ENCODE data around the gene PROC.

Gene PROC

DNA sequence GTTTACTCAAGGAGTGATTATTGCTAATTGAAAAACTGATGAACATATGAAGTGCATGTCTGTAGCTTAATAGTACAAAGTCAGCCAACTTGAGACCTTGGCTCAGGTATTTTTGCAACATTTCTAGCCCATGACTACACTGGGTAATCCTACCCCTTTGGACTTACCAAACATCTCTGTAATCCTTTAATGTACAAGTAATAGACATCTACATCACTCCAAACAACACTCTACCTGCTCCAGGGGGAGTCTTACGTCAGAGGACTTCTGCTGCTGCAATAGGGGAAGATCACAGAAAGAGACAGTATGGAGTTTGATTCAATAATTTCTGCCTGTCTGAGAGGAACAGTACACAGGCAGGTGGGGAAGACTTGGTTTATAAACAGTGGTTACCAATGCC, 54.0 kb downstream of the PROC start:
- DNase-seq (ENCODE audit: low read depth), result no peak
- TF ChIP-seq, protein P1, sequence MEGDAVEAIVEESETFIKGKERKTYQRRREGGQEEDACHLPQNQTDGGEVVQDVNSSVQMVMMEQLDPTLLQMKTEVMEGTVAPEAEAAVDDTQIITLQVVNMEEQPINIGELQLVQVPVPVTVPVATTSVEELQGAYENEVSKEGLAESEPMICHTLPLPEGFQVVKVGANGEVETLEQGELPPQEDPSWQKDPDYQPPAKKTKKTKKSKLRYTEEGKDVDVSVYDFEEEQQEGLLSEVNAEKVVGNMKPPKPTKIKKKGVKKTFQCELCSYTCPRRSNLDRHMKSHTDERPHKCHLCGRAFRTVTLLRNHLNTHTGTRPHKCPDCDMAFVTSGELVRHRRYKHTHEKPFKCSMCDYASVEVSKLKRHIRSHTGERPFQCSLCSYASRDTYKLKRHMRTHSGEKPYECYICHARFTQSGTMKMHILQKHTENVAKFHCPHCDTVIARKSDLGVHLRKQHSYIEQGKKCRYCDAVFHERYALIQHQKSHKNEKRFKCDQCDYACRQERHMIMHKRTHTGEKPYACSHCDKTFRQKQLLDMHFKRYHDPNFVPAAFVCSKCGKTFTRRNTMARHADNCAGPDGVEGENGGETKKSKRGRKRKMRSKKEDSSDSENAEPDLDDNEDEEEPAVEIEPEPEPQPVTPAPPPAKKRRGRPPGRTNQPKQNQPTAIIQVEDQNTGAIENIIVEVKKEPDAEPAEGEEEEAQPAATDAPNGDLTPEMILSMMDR (IDR thresholded peaks at IDR 0.05; ENCODE audit: low read length, missing control alignments), result no peak
- no peak overlapping the region for H3K4me3 ChIP-seq (replicated peaks; ENCODE audit: low read depth, low read length)

DNA sequence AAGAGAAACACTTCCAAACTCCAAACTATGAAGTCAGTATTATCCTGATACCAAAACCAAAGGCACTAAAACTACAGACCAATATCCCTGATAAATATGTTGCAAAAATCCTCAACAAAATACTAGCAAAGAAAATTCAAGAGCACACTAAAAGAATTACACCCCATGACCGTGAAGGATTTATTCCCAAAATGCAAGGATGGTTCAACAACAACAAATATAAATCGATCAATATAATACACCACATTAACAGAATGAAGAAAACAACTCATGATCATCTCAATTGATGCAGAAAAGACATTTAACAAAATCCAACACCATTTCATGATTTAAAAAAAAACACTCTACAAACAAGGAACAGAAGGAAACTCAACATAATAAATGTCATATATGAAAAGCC, 57.6 kb downstream of the PROC start:
- DNase-seq (ENCODE audit: low read depth), result no peak

More for the DNA sequence above, 57.6 kb downstream of the PROC start:
- TF ChIP-seq, protein P1 (IDR thresholded peaks at IDR 0.05; ENCODE audit: low read length, missing control alignments), result no peak
- H3K4me3 ChIP-seq (replicated peaks; ENCODE audit: low read depth, low read length), result no peak overlapping the region

All from fibroblast of pulmonary artery (primary cell).